Measurements from ENCODE around the gene DCP1B. TPM values are rescaled to one million over a fixed set of nuclear protein-coding genes. Genes with fewer than 3 reads are reported as not detected.

Gene DCP1B
- total RNA-seq, 2 experiments from 2014 or later: 14.9 to 17.5 TPM

GRCh38 chr12:1904875-1905274 lies 99.4 kb downstream of the DCP1B start:
- Mint-ChIP-seq H3K9me3 (peaks cover 24% of the 10 kb centered on the region), H3K36me3 (ENCODE audit: low read depth) (no peaks in the 10 kb centered on the region), H3K4me3 (no peak overlapping the region), H3K27me3 (peaks cover 40% of the 10 kb centered on the region), H3K27ac (no peak overlapping the region), H3K4me1 (peaks cover 4% of the 10 kb centered on the region)
- ChIA-PET POLR2A (no interaction called here), CTCF (interaction anchor here (1.1 kb wide), 1 partner anchor 16 kb away, joined by 3 read pairs; no protein-coding TSS in a partner anchor)
- DNase-seq: no peak

DNA sequence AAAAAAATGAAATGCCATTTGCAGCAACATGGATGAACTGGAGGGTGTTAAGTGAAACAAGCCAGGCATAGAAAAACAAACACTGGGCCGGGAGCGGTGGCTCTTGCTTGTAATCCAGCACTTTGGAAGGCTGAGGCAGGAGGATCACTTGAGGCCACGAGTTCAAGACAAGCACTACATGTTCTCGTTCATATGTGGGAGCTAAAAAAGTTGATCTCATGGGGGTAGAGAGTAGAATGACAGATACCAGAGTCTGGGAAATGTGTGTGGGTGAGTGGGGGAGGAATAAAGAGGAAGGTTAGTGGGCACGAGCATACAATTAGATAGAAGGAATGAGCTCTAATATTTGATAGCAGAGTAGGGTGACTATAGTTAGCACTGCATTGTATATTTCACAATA lies 107.3 kb downstream of the DCP1B start:
- no peak for DNase-seq
- POLR2A ChIA-PET: no interaction called here
- no peaks in the 10 kb centered on the region for H3K4me1 Mint-ChIP-seq

More for the DNA sequence above, 107.3 kb downstream of the DCP1B start:
- no peak overlapping the region for H3K4me3 Mint-ChIP-seq
- no peak overlapping the region for H3K27ac Mint-ChIP-seq
- H3K27me3 Mint-ChIP-seq: peaks cover 48% of the 10 kb centered on the region
- no peaks in the 10 kb centered on the region for H3K36me3 Mint-ChIP-seq (ENCODE audit: low read depth)
- peaks cover under 1% of the 10 kb centered on the region for H3K9me3 Mint-ChIP-seq
- CTCF ChIA-PET: no interaction called here

Other genes starting within 250 kb of the DCP1B start
- gene LRTM2, start 183.9 kb downstream of the DCP1B start, total RNA-seq: not detected
- gene CACNA2D4, start 85.8 kb downstream of the DCP1B start, total RNA-seq: 10 to 100 TPM; 12.9 to 16.4 TPM
- gene CACNA1C, start 48.5 kb upstream of the DCP1B start, total RNA-seq: under 1 TPM; 0.12 to 0.15 TPM